GM12872 (cell line): ENCODE data around the gene PIBF1.

Experiments used
- CTCF ChIP-seq: IDR thresholded peaks from 3 replicates; pipeline ENCODE4 v1.5.1; 2011; ENCODE audit warnings: low read depth, mild to moderate bottlenecking, low read length, moderate library complexity; ENCODE audit not compliant: insufficient read depth

Gene PIBF1

GRCh38 chr13:72983085-72983768 lies 201.3 kb downstream of the PIBF1 start:
- no peak for TF ChIP-seq CTCF

- TF ChIP-seq CTCF: no peak
These were observed 203.7 kb downstream of the PIBF1 start for GRCh38 chr13:72985610-72986009.

- TF ChIP-seq CTCF: no peak
These were observed 204.3 kb downstream of the PIBF1 start for GRCh38 chr13:72986197-72986596.

- no peak for TF ChIP-seq CTCF
These were observed 209.0 kb downstream of the PIBF1 start for GRCh38 chr13:72990953-72991352.

- TF ChIP-seq CTCF: no peak
These were observed 216.1 kb downstream of the PIBF1 start for GRCh38 chr13:72998012-72998411.

GRCh38 chr13:73000027-73000674 lies 218.2 kb downstream of the PIBF1 start:
- no peak for TF ChIP-seq CTCF

- TF ChIP-seq CTCF: no peak
These were observed 220.0 kb downstream of the PIBF1 start for GRCh38 chr13:73001971-73002370.
